A549 treated with dexamethasone at 1 μM for 4 hours (cell line): Measurements from ENCODE around the gene SCGB1D4. TPM values are rescaled to one million over a fixed set of nuclear protein-coding genes. Genes with fewer than 3 reads are reported as not detected.

Source experiments
- total RNA-seq: library from RNA; stranded (reverse); fragments of 200-300 nt; extraction: Qiagen RNA extraction; gene quantifications from 5 replicates; pipeline ENCODE4 v1.2.3, GENCODE V29; 2022

SCGB1D4 gene
- total RNA-seq = not detected in 5 replicates

DNA sequence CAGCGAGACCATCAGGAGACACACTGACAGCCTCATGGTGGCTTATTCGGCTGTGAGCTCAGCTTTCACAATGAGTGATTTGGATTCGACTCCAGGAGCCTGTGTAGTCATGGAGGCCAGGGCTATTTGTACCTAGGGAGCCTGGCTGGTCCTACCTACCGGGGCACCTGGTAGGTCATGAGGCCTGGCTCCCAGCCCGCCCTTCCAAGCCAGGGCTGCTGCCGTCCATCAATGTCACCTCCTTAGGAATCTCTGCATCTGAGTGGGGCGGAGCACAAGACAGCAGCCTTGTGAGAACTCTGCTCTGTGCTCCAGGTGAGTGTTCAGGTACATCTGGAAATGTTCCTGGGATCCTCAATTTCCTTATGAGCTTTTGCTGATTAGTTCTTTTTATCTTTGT is at the start of gene SCGB1D4:
TSS of gene SCGB1D4 (minus strand) at position 101 of the 400 bp plus-strand sequence. CDS start at position 36, 65 bp downstream.

DNA sequence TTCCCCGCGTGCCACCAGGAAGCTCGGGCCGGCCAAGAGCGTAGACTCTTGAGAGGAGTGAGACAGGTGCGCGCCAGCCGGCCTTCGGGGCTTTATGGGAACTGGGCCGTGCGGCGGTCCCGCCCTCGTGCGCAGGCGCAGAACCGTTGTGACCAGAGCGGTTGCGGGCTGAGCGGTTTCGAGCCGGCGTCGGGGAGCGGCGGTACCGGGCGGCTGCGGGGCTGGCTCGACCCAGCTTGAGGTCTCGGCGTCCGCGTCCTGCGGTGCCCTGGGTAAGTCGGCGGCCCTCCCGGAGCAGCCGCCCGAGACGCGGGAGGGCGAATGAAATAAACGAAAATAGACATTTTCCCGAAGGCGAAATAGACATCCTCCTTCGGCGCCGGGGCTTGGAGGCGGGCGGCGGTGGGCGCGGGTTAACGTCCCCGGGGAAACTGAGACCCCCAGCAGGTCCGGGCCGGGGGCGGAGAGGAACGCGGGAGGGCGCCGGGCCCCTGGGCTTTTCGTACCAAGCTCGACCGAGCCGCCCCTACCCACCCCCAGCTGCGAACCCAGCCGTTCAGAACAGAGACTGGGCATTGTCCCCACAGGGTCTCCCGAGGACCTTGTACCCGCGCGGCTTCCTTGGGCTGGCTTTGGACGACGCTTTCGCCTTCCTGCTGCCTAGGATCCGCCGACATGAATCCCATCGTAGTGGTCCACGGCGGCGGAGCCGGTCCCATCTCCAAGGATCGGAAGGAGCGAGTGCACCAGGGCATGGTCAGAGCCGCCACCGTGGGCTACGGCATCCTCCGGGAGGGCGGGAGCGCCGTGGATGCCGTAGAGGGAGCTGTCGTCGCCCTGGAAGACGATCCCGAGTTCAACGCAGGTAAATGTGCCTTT is 38.7 kb upstream of the SCGB1D4 start, which contains the start of gene ASRGL1:
TSS of gene ASRGL1 (plus strand) at position 146 of the 879 bp plus-strand sequence. CDS start at position 676, 530 bp downstream.

GRCh38 chr11:62269654-62270278 is 29.1 kb downstream of the SCGB1D4 start, which contains the start of gene SCGB2A2:
Gene SCGB2A2 (plus strand): TSS chr11:62270158. CDS start chr11:62270217, 59 bp downstream.

Other genes starting within 250 kb of the SCGB1D4 start
- gene INCENP, start 175.1 kb downstream of the SCGB1D4 start, total RNA-seq = 42.4 to 64.7 TPM (median 60.5 TPM) in 5 replicates
- not detected in 5 replicates for gene SCGB1D1, start 108.9 kb downstream of the SCGB1D4 start, total RNA-seq
- gene SCGB2A1, start 90.4 kb downstream of the SCGB1D4 start, total RNA-seq = not detected in 5 replicates
- gene SCGB1D2, start 56.8 kb downstream of the SCGB1D4 start, total RNA-seq = not detected in 5 replicates
- not detected in 5 replicates for gene SCGB2A2, start 28.9 kb downstream of the SCGB1D4 start, total RNA-seq
- 9.9 to 14.3 TPM (median 14.1 TPM) in 5 replicates for gene ASRGL1, start 38.4 kb upstream of the SCGB1D4 start, total RNA-seq
- 0.27 to 0.32 TPM in 2 of 5 replicates, not detected in the others for gene SCGB1A1, start 120.0 kb upstream of the SCGB1D4 start, total RNA-seq
- 298 to 478 TPM (median 418 TPM) in 5 replicates for gene AHNAK, start 247.7 kb upstream of the SCGB1D4 start, total RNA-seq